CD4-positive, alpha-beta memory T cell (primary cell): ENCODE measurements around the gene SLC6A1. TPM values are rescaled to one million over a fixed set of nuclear protein-coding genes. Genes with fewer than 3 reads are reported as not detected.

Experiments
- CTCF ChIA-PET: fragments of 350-600 bp; sonication (Branson Sonifier 250); formaldehyde crosslinking; loops from one replicate; lab custom pipeline; 2021; ENCODE audit warnings: inconsistent platforms; ENCODE audit not compliant: partially characterized antibody; lab: Charles Lee
- POLR2A ChIA-PET: fragments of 350-600 bp; sonication (Branson Sonifier 250); formaldehyde crosslinking; loops from one replicate; lab custom pipeline; 2021; ENCODE audit not compliant: partially characterized antibody; lab: Charles Lee
- DNase-seq, 5 donors: peaks; one replicate each; pipeline versions ENCODE4 v3.0.0 to v3.0.0-alpha.2; 2020 to 2022; ENCODE audit warnings: mixed read lengths in 1 of 5
- H3K27ac ChIP-seq: one replicate; pipeline ENCODE4 v1.7.0; 2013; ENCODE audit warnings: low read depth, low read length
- H3K27me3 ChIP-seq: 2 replicates; pipeline ENCODE4 v1.7.0; 2013; ENCODE audit warnings: mild to moderate bottlenecking, low read length, moderate library complexity; ENCODE audit not compliant: insufficient read depth
- H3K36me3 ChIP-seq: 2 replicates; pipeline ENCODE4 v1.7.0; 2013; ENCODE audit warnings: mild to moderate bottlenecking, low read length, moderate library complexity; ENCODE audit not compliant: insufficient read depth
- H3K4me1 ChIP-seq: 2 replicates; pipeline ENCODE4 v1.7.0; 2013; ENCODE audit warnings: mild to moderate bottlenecking, low read length, moderate library complexity; ENCODE audit not compliant: insufficient read depth
- H3K4me3 ChIP-seq, 2 donors: one replicate each; pipeline ENCODE4 v1.7.0; 2013; ENCODE audit warnings: low read length in 2 of 2, mild to moderate bottlenecking in 1 of 2
- H3K9me3 ChIP-seq, 2 donors: one replicate each; pipeline ENCODE4 v1.7.0; 2013; ENCODE audit warnings: low read length in 2 of 2, control low read depth in 1 of 2; ENCODE audit not compliant: control insufficient read depth in 1 of 2
- H3K27ac Mint-ChIP-seq, 7 donors: one replicate each; pipeline ENCODE4 v1.8.0; 2020 to 2021; ENCODE audit warnings: mixed read lengths in 7 of 7, mild to moderate bottlenecking in 6 of 7, inconsistent platforms in 3 of 7, moderate library complexity in 3 of 7
- H3K27me3 Mint-ChIP-seq, 2 donors: one replicate each; pipeline ENCODE4 v1.8.0; 2020 to 2021; ENCODE audit warnings: mixed read lengths in 2 of 2
- H3K36me3 Mint-ChIP-seq, 2 donors: one replicate each; pipeline ENCODE4 v1.8.0; 2020 to 2021; ENCODE audit warnings: mixed read lengths in 2 of 2, inconsistent platforms in 1 of 2, mild to moderate bottlenecking in 1 of 2
- H3K4me1 Mint-ChIP-seq, 4 donors: one replicate each; pipeline ENCODE4 v1.8.0; 2020 to 2021; ENCODE audit warnings: mixed read lengths in 4 of 4, mild to moderate bottlenecking in 1 of 4
- H3K4me3 Mint-ChIP-seq, 8 donors: one replicate each; pipeline ENCODE4 v1.8.0; 2020 to 2021; ENCODE audit warnings: mixed read lengths in 8 of 8, mild to moderate bottlenecking in 7 of 8, moderate library complexity in 6 of 8, inconsistent platforms in 3 of 8
- H3K9me3 Mint-ChIP-seq, 8 donors: one replicate each; pipeline ENCODE4 v1.8.0; 2020 to 2021; ENCODE audit warnings: mixed read lengths in 8 of 8, mild to moderate bottlenecking in 5 of 8, inconsistent platforms in 3 of 8, moderate library complexity in 1 of 8
- intact Hi-C: fragments of 100-400 bp; cut with micrococcal nuclease; formaldehyde crosslinking; loops from one replicate; pipeline ENCODE4 v1.15.1; 2023
- polyA plus RNA-seq, 2 donors: library from polyadenylated mRNA; unstranded; fragments of 300-500 nt; fragmentation: Illumina TruSeq; gene quantifications; one replicate each; pipeline ENCODE4 v1.2.3, GENCODE V29; 2021
- total RNA-seq, 2 experiments: library from RNA; stranded (reverse); gene quantifications; one replicate each; pipeline ENCODE4 v1.2.3, GENCODE V29; 2021

The SLC6A1 gene
- total RNA-seq (not detected), polyA plus RNA-seq (not detected)

- H3K36me3 ChIP-seq, result no peaks in the 10 kb centered on the region
- H3K36me3 Mint-ChIP-seq, result no peaks in the 10 kb centered on the region
- peaks cover 0 to 3% (median 0%) of the 10 kb centered on the region in 8 donors for H3K9me3 Mint-ChIP-seq
- intact Hi-C loops, result no loop called here
- peaks cover 46 to 59% of the 10 kb centered on the region in 2 donors for H3K27me3 Mint-ChIP-seq
- no peak within 1 kb of the TSS for H3K27ac Mint-ChIP-seq
- ChIA-PET POLR2A (no interaction called here), CTCF (no interaction called here)
- no peak within 1 kb of the TSS for H3K27ac ChIP-seq
- no peaks in the 10 kb centered on the region for H3K4me1 ChIP-seq
- no peaks in the 10 kb centered on the region for H3K9me3 ChIP-seq
- peaks cover 2 to 14% (median 5%) of the 10 kb centered on the region in 4 donors for H3K4me1 Mint-ChIP-seq
- H3K4me3 Mint-ChIP-seq, result peak within 1 kb of the TSS; percentile 12 to 79 (median 59)
- no peak for DNase-seq
- H3K4me3 ChIP-seq, result no peak within 1 kb of the TSS
- peaks cover 21% of the 10 kb centered on the region for H3K27me3 ChIP-seq
Measured at GRCh38 chr3:10992017-10992942, at the start of gene SLC6A1. TSS of gene SLC6A1 (plus strand) at chr3:10992748. CDS start at chr3:11017212, 24,464 bp downstream.

DNA sequence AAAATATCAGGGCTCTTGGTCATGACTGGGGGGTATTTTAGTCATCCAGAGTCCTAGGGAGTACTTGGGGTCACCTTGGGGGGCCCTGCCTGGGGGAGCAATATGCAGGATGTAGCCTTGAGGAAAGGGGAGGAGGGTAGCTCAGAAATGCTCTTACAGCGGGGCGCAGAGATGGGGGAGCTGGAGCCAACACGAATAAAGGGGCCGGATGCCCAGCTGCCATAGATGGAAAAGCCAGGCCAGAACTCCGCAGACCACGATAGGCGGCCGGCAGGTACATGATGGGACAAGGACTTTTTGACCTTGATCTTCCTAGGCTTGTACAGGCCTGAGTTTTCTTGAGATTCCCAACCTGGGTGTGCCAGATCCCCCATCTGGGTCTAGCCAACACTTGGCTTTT is 47.7 kb upstream of the SLC6A1 start:
- H3K4me1 Mint-ChIP-seq, result no peaks in the 10 kb centered on the region
- peaks cover 0 to 8% (median 4%) of the 10 kb centered on the region in 8 donors for H3K9me3 Mint-ChIP-seq
- DNase-seq, result no peak
- H3K36me3 ChIP-seq, result no peaks in the 10 kb centered on the region
- no peak overlapping the region for H3K27ac ChIP-seq
- no peaks in the 10 kb centered on the region for H3K9me3 ChIP-seq
- no peak overlapping the region for H3K27ac Mint-ChIP-seq
- intact Hi-C loops, result loop anchor here (5.0 kb wide), 1 partner anchor 707 kb away; no protein-coding TSS in a partner anchor
- H3K4me1 ChIP-seq, result no peaks in the 10 kb centered on the region
- H3K27me3 ChIP-seq, result no peaks in the 10 kb centered on the region
- H3K36me3 Mint-ChIP-seq, result no peaks in the 10 kb centered on the region
- no peak overlapping the region for H3K4me3 Mint-ChIP-seq
- H3K4me3 ChIP-seq, result no peak overlapping the region
- ChIA-PET POLR2A (no interaction called here), CTCF (interaction anchor here (1.3 kb wide), 1 partner anchor 9 kb away, joined by 5 read pairs; no protein-coding TSS in a partner anchor)
- H3K27me3 Mint-ChIP-seq, result peaks cover 2 to 10% of the 10 kb centered on the region in 2 donors

DNA sequence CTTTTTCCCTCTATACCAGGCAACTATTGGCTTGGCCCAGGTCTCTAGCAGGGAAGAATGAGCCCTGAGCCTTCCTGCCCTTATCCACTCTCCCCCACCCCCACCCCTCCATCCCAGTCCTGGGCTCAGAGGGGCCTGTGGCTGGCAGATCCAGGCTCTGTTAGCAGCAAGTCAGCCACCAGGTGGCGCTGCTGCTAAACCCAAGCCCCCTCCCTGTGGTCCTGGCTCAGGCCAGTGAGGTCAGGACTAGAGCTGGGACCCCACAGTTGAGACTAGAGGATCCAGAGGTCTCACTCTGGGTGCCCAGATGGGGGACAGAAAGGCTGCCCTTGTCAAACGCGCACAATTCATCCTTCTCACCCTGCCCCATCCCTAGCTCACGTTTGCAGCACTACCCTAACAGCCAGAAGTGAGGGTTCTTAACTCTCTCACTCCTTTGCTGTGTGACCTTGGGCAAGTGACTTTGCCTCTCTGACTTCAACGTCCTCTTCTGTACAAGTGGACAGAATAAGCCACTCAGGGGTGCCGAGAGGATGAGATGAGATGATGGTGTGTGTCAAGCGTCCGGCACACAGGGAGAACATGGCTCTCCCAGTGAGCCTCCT is 46.8 kb upstream of the SLC6A1 start:
- Histone ChIP-seq H3K4me1 (no peaks in the 10 kb centered on the region), H3K9me3 (no peaks in the 10 kb centered on the region), H3K36me3 (no peaks in the 10 kb centered on the region), H3K27me3 (no peaks in the 10 kb centered on the region), H3K27ac (no peak overlapping the region), H3K4me3 (no peak overlapping the region)
- peak in 3 of 5 donors; percentile 8 to 21 (median 10) for DNase-seq
- POLR2A ChIA-PET, result no interaction called here
- CTCF ChIA-PET, result interaction anchor here (1.1 to 1.4 kb wide), 4 partner anchors 8 to 18 kb away, joined by 3 to 5 read pairs (median 3); no protein-coding TSS in a partner anchor
- Mint-ChIP-seq H3K4me3 (no peak overlapping the region), H3K27ac (no peak overlapping the region), H3K27me3 (peaks cover 2 to 10% of the 10 kb centered on the region in 2 donors), H3K9me3 (peaks cover 0 to 8% (median 4%) of the 10 kb centered on the region in 8 donors), H3K36me3 (no peaks in the 10 kb centered on the region), H3K4me1 (no peaks in the 10 kb centered on the region)
- intact Hi-C loops, result loop anchor here (5.0 kb wide), 1 partner anchor 707 kb away; no protein-coding TSS in a partner anchor

GRCh38 chr3:10946526-10946925 is 46.0 kb upstream of the SLC6A1 start:
- Mint-ChIP-seq H3K36me3 (no peaks in the 10 kb centered on the region), H3K9me3 (peaks cover 0 to 8% (median 4%) of the 10 kb centered on the region in 8 donors), H3K27ac (no peak overlapping the region), H3K4me1 (no peaks in the 10 kb centered on the region), H3K27me3 (peaks cover 2 to 10% of the 10 kb centered on the region in 2 donors), H3K4me3 (no peak overlapping the region)
- intact Hi-C loops, result loop anchor here (5.0 kb wide), 1 partner anchor 706 kb away; no protein-coding TSS in a partner anchor
- no peak overlapping the region for H3K4me3 ChIP-seq
- DNase-seq, result no peak
- CTCF ChIA-PET, result interaction anchor here (1.3 to 1.4 kb wide), 3 partner anchors 10 to 23 kb away, joined by 3 to 4 read pairs (median 3); no protein-coding TSS in a partner anchor
- POLR2A ChIA-PET, result no interaction called here
- H3K9me3 ChIP-seq, result no peaks in the 10 kb centered on the region
- no peaks in the 10 kb centered on the region for H3K36me3 ChIP-seq
- no peak overlapping the region for H3K27ac ChIP-seq
- no peaks in the 10 kb centered on the region for H3K27me3 ChIP-seq
- no peaks in the 10 kb centered on the region for H3K4me1 ChIP-seq

GRCh38 chr3:10948326-10948725 is 44.2 kb upstream of the SLC6A1 start:
- DNase-seq, result no peak
- H3K27me3 Mint-ChIP-seq, result peaks cover 0 to 7% of the 10 kb centered on the region in 2 donors
- H3K9me3 Mint-ChIP-seq, result no peaks in the 10 kb centered on the region
- POLR2A ChIA-PET, result no interaction called here
- H3K36me3 Mint-ChIP-seq, result no peaks in the 10 kb centered on the region
- Histone ChIP-seq H3K9me3 (no peaks in the 10 kb centered on the region), H3K4me1 (no peaks in the 10 kb centered on the region), H3K36me3 (no peaks in the 10 kb centered on the region), H3K4me3 (no peak overlapping the region), H3K27ac (no peak overlapping the region), H3K27me3 (no peaks in the 10 kb centered on the region)
- CTCF ChIA-PET, result no interaction called here
- no peak overlapping the region for H3K4me3 Mint-ChIP-seq
- no peak overlapping the region for H3K27ac Mint-ChIP-seq
- no peaks in the 10 kb centered on the region for H3K4me1 Mint-ChIP-seq
- intact Hi-C loops, result loop anchor here (5.0 kb wide), 1 partner anchor 704 kb away; no protein-coding TSS in a partner anchor

DNA sequence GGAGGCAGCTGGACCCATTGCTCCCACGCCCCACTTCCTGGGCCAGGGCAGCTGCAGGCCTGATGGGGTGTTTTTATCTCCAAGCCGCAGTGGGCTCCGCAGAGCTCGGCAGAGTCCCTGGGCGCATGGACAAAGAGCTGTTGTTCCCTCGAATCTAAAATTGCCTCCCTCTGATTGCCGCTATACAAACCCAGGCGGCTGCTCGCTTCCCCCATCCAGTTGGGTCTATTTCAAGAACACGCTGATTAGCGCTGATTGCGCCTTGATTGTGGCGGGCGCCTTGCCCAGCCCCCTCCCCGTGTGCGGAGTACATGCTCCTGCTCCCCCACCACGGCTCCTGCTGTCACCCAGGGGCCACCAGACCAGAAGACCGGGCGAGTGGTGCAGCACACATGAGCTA is 43.4 kb upstream of the SLC6A1 start:
- no peaks in the 10 kb centered on the region for H3K36me3 ChIP-seq
- peaks cover 0 to 6% of the 10 kb centered on the region in 2 donors for H3K27me3 Mint-ChIP-seq
- DNase-seq, result no peak
- no peaks in the 10 kb centered on the region for H3K9me3 Mint-ChIP-seq
- no peaks in the 10 kb centered on the region for H3K27me3 ChIP-seq
- intact Hi-C loops, result loop anchor here (5.0 kb wide), 1 partner anchor 703 kb away; no protein-coding TSS in a partner anchor
- H3K27ac ChIP-seq, result no peak overlapping the region
- POLR2A ChIA-PET, result no interaction called here
- H3K4me3 Mint-ChIP-seq, result no peak overlapping the region
- no peaks in the 10 kb centered on the region for H3K4me1 Mint-ChIP-seq
- no peak overlapping the region for H3K4me3 ChIP-seq
- no peaks in the 10 kb centered on the region for H3K36me3 Mint-ChIP-seq
- no peaks in the 10 kb centered on the region for H3K4me1 ChIP-seq
- H3K27ac Mint-ChIP-seq, result no peak overlapping the region
- no peaks in the 10 kb centered on the region for H3K9me3 ChIP-seq
- CTCF ChIA-PET, result no interaction called here
